ENCODE data around the gene RASL11B.
"Not testable (repeated sequence)": the region's sequence is repeated elsewhere in the genome, so short reads cannot be mapped to it uniquely, and the experiment has no call there.

The RASL11B gene, protein sequence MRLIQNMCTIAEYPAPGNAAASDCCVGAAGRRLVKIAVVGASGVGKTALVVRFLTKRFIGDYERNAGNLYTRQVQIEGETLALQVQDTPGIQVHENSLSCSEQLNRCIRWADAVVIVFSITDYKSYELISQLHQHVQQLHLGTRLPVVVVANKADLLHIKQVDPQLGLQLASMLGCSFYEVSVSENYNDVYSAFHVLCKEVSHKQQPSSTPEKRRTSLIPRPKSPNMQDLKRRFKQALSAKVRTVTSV

GRCh38 chr4:52861879-52862616, at the start of gene RASL11B:
Gene RASL11B (plus strand): TSS chr4:52862317. CDS start chr4:52862508, 191 bp downstream.
- in situ Hi-C loops (cut with MboI; ENCODE audit: low sequenced_read_pairs) = no loop called here

- in situ Hi-C loops (cut with MboI; ENCODE audit: low sequenced_read_pairs) = no loop called here
Measured at GRCh38 chr4:52813546-52813945, 48.6 kb upstream of the RASL11B start.

- in situ Hi-C loops (cut with MboI; ENCODE audit: low sequenced_read_pairs) = no loop called here
Measured at GRCh38 chr4:52822583-52822971, 39.5 kb upstream of the RASL11B start.

DNA sequence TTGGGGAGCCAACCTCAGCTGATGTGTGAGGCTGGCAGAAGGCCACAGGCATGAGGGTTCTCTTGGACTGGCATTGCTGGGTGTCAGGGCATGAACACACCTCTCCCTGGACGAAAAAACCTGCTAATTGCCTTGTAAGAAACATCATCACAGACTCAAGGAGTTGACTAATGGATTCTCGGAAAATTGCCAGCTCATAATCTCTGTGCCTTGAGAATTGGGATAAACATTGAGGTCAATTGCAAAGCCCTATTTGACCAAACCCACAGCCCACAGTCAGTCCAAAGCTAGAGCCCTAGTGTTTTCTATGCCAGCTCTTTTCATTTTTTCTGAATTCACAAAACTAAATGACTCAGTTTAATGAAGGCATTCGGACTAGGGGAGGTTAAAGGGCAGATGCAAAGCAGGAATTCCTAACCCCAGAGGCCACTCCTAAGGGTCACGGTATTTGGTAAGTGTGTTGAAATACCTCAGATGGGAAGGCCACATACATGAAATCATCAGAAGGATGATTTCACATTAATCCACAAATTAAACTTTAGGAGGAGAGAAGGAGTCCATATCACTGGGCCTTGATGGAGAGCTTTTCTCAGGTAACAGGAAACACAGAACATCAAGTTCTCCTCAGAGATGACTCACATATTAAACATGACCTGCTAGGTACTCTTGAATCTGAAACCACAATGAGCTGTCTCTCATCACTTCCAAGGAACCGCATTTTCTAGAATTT, 39.0 kb upstream of the RASL11B start:
- in situ Hi-C loops (cut with MboI; ENCODE audit: low sequenced_read_pairs) = no loop called here

DNA sequence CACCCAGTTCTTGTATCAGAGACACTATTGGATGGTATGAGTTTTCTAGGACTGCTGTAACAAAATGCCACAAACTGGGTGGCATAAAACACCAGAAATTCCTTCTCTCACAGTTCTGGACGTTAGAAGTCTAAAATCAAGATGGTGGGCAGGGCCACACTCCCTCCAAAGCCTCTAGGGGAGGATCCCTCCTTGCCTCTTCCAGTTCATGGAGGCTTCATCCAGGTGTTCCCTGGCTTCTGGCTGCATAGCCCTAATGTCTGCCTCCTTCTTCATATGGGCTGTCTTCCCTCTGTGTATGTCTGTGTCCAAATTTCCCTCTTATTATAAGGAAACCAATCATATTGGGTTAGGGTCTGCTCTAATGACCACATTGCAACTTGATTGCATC, 38.4 kb upstream of the RASL11B start:
- in situ Hi-C loops (cut with MboI; ENCODE audit: low sequenced_read_pairs) = no loop called here

DNA sequence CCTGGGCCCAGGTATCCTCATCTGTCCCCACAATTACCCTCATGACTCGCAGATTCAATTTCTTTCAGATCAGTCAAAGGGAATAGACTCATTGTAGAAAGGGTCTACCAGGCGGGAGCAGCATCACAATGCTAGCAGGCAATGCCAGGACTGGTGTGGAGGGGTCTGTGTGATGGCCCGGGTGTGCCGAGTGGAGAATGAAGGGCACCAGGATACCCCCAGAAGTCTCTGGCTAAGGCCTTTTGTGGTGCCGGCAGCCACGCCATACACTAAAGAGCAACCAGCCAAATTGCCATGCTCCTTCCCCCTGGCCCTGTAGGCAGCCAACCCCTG, 37.9 kb upstream of the RASL11B start:
- in situ Hi-C loops (cut with MboI; ENCODE audit: low sequenced_read_pairs) = no loop called here

DNA sequence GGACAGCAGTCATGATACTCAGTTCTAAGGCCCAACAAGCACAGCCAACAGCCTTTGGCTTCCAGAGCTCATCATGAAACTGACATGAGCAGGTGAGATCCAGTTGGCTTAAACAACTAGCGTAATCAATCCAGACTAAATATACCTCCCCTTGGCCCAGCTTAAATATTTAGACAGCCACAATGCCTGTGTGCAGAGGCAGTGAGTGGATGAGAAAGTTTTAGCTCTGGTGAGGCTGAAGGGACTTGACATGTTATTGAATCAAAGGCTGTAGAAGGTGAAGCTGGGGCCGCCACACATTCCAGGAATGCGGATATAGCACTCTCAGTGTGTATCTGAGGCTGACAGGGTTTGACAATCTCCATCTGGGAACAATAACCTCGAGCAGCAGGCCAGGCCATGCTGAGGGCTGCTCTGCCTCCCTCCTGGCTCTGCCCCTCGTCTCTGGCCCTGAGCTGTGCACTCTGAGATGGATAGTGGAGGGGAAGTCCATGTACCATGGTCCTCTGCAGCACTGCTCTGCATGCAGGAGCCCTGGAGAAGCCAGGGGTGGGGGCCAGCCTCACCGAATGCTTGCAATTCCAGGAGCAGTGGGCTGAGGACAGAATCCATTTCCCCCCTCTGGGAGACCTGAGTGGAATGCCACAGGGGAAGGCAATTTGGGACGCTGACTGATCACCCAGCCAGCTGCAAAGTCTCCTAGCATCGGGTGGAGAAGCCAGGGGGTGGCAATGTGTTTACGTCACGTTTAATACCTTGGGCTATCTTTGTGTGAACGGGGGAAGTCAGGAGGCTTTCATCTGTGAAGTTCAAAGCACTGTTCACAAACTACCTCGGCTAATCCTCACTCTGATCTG, 37.3 kb upstream of the RASL11B start:
- in situ Hi-C loops (cut with MboI; ENCODE audit: low sequenced_read_pairs) = no loop called here

GRCh38 chr4:52825460-52826090, 36.5 kb upstream of the RASL11B start:
- in situ Hi-C loops (cut with MboI; ENCODE audit: low sequenced_read_pairs) = no loop called here

GRCh38 chr4:52833941-52834525, 28.1 kb upstream of the RASL11B start:
- in situ Hi-C loops (cut with MboI; ENCODE audit: low sequenced_read_pairs) = no loop called here

GRCh38 chr4:52834641-52835456, 27.3 kb upstream of the RASL11B start:
- in situ Hi-C loops (cut with MboI; ENCODE audit: low sequenced_read_pairs) = not testable (repeated sequence)

GRCh38 chr4:52836120-52836519, 26.0 kb upstream of the RASL11B start:
- in situ Hi-C loops (cut with MboI; ENCODE audit: low sequenced_read_pairs) = no loop called here

DNA sequence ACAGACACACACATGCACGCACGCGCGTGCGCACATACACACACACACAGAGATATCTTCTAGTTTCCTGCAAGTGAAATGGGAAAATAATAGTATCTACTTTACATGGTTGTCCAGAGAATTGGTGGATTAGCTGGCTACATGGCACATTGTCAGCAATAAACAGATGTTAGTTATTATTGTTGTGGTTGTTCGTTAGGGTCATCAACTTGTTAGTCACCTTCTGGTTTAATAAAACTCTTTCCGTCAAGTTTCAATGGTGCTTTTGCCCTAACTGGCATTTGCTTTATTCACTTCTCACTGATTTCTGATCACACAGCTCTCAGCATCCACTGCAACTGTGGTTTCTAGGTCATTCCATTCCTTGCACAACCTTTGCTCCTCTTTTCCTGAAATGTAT, 25.4 kb upstream of the RASL11B start:
- in situ Hi-C loops (cut with MboI; ENCODE audit: low sequenced_read_pairs) = no loop called here

DNA sequence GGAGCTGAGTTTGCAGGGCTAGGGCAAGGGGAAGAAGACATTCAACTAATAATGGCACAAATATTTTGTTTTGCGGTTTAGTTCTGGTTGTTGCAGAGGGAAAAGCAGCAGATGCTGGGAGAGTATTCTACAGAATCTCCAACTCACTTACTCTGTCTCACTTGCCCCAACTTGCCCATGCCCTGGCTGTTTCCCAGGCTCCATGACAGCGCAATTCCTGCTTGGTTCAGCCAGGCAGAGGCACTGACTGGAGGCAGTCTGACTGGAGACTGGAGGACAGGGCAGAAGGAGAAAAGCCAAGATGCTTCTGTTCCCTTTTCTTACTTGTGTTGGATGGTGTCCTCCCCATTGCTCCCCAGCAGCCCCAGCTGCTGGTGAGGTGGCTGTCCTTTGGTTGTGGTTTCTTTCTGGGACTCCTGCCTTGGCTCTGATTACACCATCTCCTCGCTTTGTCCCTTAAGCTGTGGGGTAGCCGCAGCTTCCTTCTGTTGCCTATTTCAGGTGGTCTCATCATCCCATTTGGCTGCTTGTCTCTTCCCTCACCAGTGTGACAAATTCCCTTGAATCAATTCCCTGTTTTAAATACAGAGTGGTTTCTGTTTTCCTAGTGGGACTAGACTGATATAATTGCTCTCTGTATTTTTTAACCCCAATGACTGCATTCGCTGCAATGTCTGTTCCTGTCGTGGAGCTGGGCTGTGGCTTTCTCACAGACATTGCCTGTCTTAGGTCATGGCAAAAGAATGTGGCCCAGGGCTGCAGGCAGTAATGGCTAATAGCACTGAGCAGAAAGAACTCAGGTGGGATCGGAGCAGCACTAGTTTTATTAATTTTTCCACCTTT, 24.2 kb upstream of the RASL11B start:
- in situ Hi-C loops (cut with MboI; ENCODE audit: low sequenced_read_pairs) = no loop called here

DNA sequence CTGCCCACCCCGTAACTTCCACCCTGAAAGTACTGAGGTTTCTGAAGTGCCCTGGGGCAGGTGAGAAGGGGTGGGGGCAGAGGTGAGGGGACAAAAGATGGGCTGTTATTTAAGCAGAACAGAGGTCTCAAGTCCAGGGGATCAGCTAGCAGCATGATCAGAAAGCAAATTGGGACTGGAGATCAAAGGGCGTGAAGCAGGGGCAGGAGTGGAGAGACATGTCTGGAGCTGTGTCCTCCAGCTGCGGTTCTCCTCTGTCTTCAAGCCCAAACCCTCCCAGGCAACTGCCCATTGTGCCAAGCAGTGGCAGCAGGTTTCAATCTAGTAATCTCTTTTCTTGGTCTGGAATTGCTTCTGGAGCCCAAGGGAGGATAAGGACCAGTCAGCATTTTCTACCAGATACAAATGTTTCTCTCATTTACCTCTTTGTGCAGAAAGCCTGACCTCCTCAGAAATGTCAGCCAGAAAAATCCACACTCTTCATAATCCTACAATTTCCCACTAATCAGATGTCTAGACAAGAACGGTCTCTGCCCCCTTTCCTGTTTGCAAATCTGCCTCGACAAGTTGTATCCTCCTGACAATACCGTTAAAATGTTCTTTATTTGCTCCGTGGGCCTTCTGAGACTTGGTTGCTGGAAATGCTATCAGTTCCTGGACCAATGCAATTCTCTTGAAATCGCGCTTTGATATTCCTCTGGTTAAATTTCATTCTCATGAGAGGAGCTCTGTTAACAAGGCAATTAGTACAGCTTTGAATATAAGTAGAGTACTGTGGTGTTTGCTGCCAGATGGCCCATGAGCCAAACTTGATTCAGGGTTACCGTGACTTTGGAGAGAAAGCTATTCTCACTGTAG, 23.2 kb upstream of the RASL11B start:
- in situ Hi-C loops (cut with MboI; ENCODE audit: low sequenced_read_pairs) = no loop called here

GRCh38 chr4:52840531-52841370, 21.4 kb upstream of the RASL11B start:
- in situ Hi-C loops (cut with MboI; ENCODE audit: low sequenced_read_pairs) = no loop called here

DNA sequence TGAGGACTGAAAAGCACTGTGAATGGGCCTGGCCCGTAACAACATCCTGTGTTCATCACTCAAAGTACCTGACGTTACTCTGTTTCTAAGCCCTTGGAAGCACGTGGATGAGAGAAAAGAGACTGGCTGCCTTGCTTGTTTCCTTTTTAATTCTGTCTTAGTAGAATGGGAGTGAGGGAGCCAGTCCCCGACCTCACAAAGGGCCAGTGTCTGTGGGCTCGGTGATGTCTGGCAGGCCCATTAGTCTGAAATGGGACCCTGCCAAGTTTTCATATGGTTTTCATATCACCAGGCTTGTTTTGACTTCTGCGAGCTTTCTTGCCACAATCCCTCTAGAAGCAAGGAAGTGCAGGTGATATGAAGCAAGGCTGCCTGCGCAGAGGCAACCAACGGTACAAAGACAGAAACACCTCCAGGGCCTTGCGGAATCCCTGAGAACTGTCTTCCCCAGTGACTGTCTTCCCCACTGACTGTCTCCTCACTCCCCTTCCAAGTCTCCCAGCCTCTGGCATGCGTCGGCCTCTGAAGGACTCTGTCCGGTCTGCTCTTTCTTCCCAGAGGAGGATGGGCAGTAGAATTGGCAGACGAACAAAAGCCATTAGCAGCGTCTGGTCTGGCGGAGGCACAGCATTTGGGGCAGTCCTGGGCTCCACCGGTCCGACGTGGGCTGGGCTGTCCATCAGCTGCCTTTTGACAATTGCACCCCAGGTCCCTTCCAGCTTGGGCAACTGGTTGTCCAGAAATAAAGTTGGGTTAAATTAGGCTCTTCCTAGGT, 20.2 kb upstream of the RASL11B start:
- in situ Hi-C loops (cut with MboI; ENCODE audit: low sequenced_read_pairs) = no loop called here
